ENCODE results near the gene EPHB1. TPM values are rescaled to one million over a fixed set of nuclear protein-coding genes. Genes with fewer than 3 reads are reported as not detected.

The EPHB1 gene
- total RNA-seq, 2 donors from 2014 or later, result 0.68 to 0.71 TPM

DNA sequence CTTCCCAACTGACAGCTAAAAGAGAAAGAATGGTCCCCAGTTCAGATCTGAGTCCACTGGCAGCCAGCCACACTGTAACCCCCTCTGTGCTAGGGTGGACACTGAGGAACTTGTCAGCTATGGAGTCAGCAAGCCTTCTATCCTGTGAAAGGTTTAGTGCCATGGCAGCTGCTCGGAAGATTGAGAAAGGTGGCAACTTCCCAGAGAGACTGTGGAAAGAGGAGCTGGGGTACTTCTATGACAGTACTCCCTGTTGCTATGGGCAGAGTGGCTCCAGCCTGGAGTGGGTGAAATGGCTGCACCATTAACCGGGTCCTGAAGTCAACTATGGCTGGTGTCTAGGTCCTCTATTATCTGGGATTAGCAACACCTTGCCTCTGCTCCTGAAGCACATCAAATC lies 447.2 kb downstream of the EPHB1 start:
- Histone ChIP-seq H3K4me3 (no peak overlapping the region), H3K9me3 (no peaks in the 10 kb centered on the region), H3K4me1 (ENCODE audit: control insufficient read depth in 1 of 2, low read depth in 2 of 2) (no peaks in the 10 kb centered on the region), H3K27ac (no peak overlapping the region), H3K27me3 (replicated peaks; ENCODE audit: insufficient read depth) (no peaks in the 10 kb centered on the region), H3K36me3 (no peaks in the 10 kb centered on the region)
- DNase-seq (ENCODE audit: low spot score), result no peak
- TF ChIP-seq CTCF (IDR thresholded peaks at IDR 0.05), result no peak
- no peak for ATAC-seq (ENCODE audit: insufficient number of reproducible peaks, low FRiP score, low read depth)

DNA sequence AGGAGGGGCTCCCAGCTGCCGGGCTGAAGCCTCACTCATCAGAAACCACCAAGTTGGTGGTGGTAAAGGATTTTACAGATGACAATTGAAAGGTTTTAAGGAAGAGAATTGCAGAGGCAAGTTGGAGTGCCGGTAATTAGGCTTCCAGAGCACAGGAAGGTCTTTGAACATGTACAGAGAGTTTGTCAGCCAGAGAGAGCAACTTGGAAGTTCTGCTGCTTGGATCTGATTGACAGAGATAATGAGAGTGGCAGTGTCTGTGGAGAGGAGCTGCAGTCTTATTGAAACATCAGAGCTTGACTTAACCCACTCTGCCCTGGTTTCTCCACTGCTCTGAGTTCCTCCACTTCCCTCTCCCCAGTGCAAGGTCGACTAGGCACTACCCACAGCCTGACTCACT lies 448.6 kb downstream of the EPHB1 start:
- no peaks in the 10 kb centered on the region for H3K27me3 ChIP-seq (replicated peaks; ENCODE audit: insufficient read depth)
- H3K27ac ChIP-seq, result no peak overlapping the region
- H3K36me3 ChIP-seq, result no peaks in the 10 kb centered on the region
- H3K4me3 ChIP-seq, result no peak overlapping the region
- no peaks in the 10 kb centered on the region for H3K9me3 ChIP-seq
- no peak for TF ChIP-seq CTCF (IDR thresholded peaks at IDR 0.05)
- ATAC-seq (ENCODE audit: insufficient number of reproducible peaks, low FRiP score, low read depth) (no peak), DNase-seq (ENCODE audit: low spot score) (no peak)
- no peaks in the 10 kb centered on the region for H3K4me1 ChIP-seq (ENCODE audit: control insufficient read depth in 1 of 2, low read depth in 2 of 2)

GRCh38 chr3:135246027-135246426 lies 451.0 kb downstream of the EPHB1 start:
- DNase-seq (ENCODE audit: low spot score) (no peak), ATAC-seq (ENCODE audit: insufficient number of reproducible peaks, low FRiP score, low read depth) (no peak)
- no peak overlapping the region for H3K27ac ChIP-seq
- TF ChIP-seq CTCF (IDR thresholded peaks at IDR 0.05), result no peak
- no peaks in the 10 kb centered on the region for H3K9me3 ChIP-seq
- H3K4me1 ChIP-seq (ENCODE audit: control insufficient read depth in 1 of 2, low read depth in 2 of 2), result no peaks in the 10 kb centered on the region
- no peaks in the 10 kb centered on the region for H3K36me3 ChIP-seq
- H3K27me3 ChIP-seq (replicated peaks; ENCODE audit: insufficient read depth), result no peaks in the 10 kb centered on the region
- H3K4me3 ChIP-seq, result no peak overlapping the region

GRCh38 chr3:135248213-135248612 lies 453.2 kb downstream of the EPHB1 start:
- Histone ChIP-seq H3K4me3 (no peak overlapping the region), H3K9me3 (no peaks in the 10 kb centered on the region), H3K27me3 (replicated peaks; ENCODE audit: insufficient read depth) (no peaks in the 10 kb centered on the region), H3K36me3 (no peaks in the 10 kb centered on the region), H3K27ac (no peak overlapping the region), H3K4me1 (ENCODE audit: control insufficient read depth in 1 of 2, low read depth in 2 of 2) (no peaks in the 10 kb centered on the region)
- ATAC-seq (ENCODE audit: insufficient number of reproducible peaks, low FRiP score, low read depth) (no peak), DNase-seq (ENCODE audit: low spot score) (no peak)
- no peak for TF ChIP-seq CTCF (IDR thresholded peaks at IDR 0.05)

GRCh38 chr3:135249186-135249585 lies 454.1 kb downstream of the EPHB1 start:
- Histone ChIP-seq H3K27ac (no peak overlapping the region), H3K36me3 (no peaks in the 10 kb centered on the region), H3K4me3 (no peak overlapping the region), H3K9me3 (no peaks in the 10 kb centered on the region), H3K4me1 (ENCODE audit: control insufficient read depth in 1 of 2, low read depth in 2 of 2) (no peaks in the 10 kb centered on the region), H3K27me3 (replicated peaks; ENCODE audit: insufficient read depth) (no peaks in the 10 kb centered on the region)
- ATAC-seq (ENCODE audit: insufficient number of reproducible peaks, low FRiP score, low read depth) (no peak), DNase-seq (ENCODE audit: low spot score) (no peak)
- TF ChIP-seq CTCF (IDR thresholded peaks at IDR 0.05), result no peak
